ENCODE measurements around the gene GATB.

Gene GATB

GRCh38 chr4:151644622-151645021, 116.2 kb downstream of the GATB start:
- no peak for DNase-seq

DNA sequence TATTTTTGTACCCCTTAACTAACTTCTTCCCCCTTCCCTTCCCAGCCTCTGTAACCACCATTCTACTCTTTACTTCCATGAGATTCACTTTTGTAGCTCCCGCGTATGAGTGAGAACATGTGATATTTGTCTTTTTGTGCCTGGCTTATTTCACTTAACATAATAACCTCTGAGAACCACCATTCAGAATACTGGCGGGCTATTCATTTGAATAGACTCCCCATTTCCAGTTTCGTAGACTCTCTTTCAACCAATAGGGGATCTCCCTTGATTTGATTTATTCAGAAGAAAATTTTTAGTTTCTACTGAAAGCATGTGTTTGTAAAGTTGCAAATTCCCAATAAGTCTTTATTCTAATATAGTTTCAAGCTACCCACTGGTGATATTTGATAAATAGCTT, 117.2 kb downstream of the GATB start:
- DNase-seq: no peak

DNA sequence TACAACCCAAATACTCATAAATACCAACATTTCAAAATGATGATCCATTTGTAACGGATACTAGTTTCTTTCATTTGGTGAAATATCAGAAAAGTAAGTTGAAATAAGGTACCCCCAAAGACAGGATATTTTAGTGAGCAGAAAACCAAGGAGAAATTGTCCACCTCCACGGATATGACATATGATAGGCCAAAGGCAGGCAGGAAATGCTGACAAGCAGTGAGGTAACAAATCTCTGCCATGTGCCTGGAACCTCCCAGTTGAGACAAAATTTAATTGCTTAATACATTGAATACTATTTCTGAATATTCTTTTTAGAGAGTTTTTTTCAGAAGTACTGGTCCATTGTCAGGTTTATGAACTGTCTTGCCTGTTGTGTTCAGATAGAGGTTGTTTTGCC, 118.8 kb downstream of the GATB start:
- DNase-seq: no peak

GRCh38 chr4:151641167-151641566, 119.6 kb downstream of the GATB start:
- DNase-seq: no peak

DNA sequence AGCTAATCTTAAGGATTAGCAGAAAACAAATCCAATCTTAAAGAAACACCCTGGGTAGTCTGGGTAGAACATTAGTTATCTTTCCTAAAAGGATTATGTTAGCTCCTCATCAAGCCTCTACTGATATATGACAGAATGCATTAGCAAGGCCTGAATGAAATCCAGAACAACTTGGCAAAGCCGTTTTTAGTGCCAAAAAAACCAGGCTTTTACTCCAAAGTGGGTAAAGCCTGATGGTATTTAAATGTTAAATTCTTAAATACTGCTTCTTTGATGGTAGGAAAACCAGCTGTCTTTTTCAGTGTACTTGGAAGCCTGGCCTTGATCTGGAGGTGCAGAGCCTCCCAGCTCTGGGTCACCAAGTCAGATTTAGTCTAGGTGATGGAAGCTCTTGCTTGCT, 120.4 kb downstream of the GATB start:
- no peak for DNase-seq

DNA sequence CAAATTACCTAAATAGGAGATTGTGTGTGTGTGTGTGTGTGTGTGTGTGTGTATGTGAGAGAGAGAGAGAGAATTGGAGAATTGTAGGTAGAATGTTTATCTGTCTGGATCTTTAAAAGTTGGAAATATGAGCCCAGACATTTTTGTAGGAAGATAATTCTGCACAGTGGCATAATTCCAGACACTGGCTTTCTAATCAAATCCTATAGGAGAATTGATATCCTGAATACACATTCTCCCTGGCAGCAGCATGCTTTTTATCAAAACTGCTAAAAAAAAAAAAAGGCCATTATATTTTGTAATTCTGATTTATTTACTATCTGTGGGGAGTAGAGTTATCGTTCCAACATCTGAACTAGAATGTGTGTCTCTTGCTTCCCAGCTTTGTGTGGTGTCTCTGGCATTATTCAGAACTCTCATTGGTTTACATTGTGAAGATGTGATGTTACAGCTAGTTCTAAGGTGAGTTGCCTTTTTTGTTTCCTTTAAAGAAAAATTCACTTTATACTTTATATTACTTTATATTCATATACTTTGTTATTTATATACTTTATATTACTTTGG, 122.4 kb downstream of the GATB start:
- no peak for DNase-seq

- no peak for DNase-seq
Measured at GRCh38 chr4:151631349-151631748, 129.5 kb downstream of the GATB start.

- no peak for DNase-seq
Measured at GRCh38 chr4:151629097-151629783, 131.6 kb downstream of the GATB start.

- no peak for DNase-seq
Measured at GRCh38 chr4:151628001-151628608, 132.7 kb downstream of the GATB start.

DNA sequence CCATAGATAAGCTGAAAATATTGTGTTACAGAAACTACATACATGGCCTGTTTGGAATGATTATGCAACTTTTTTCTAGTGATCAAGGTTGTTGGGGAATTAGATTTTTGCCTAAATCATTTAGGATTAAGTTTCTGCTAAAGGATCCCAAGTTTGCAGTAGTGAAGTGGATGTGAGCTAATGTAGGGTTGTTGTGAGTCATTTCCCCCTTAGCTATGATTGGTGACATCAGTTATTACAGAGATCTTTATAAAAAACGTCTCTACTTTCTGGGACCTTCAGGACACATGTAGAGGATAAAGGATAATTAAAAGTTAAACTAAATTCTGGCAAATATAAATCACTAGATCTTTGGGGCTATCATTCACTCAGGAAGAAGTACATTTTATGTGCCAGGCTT, 133.3 kb downstream of the GATB start:
- DNase-seq: no peak

GRCh38 chr4:151626751-151627150, 134.1 kb downstream of the GATB start:
- no peak for DNase-seq

- DNase-seq: no peak
Measured at GRCh38 chr4:151626228-151626627, 134.6 kb downstream of the GATB start.

GRCh38 chr4:151624626-151625565, 135.9 kb downstream of the GATB start:
- DNase-seq: no peak

Data from CD4-positive, alpha-beta T cell treated with Interleukin-12 subunit alpha and Interleukin-12 subunit beta, for 1 hour (primary cell).